Activated CD4-positive, alpha-beta T cell treated with anti-CD3 and anti-CD28 coated beads for 36 hours (primary cell): ENCODE data around the gene IL6R. TPM values are rescaled to one million over a fixed set of nuclear protein-coding genes. Genes with fewer than 3 reads are reported as not detected.
A peak's percentile ranks its signal among the peaks of the same experiment; 100 is the strongest.

Experiments used
- ATAC-seq: fragments of 200-7000 bp; cut with Tn5 transposase; one replicate; pipeline ENCODE4 v1.10.0; 2021; ENCODE audit warnings: mild to moderate bottlenecking, moderate library complexity
- CTCF ChIA-PET: fragments of 350-600 bp; sonication (Branson Sonifier 250); formaldehyde crosslinking; loops from one replicate; lab custom pipeline; 2021; ENCODE audit warnings: antibody characterized with exemption; lab: Charles Lee
- POLR2A ChIA-PET: fragments of 350-600 bp; sonication (Branson Sonifier 250); formaldehyde crosslinking; loops from one replicate; lab custom pipeline; 2021; ENCODE audit warnings: antibody characterized with exemption, inconsistent platforms; lab: Charles Lee
- DNase-seq: peaks from one replicate; pipeline ENCODE4 v3.0.0-alpha.2; 2020
- H3K27ac Mint-ChIP-seq: one replicate; pipeline ENCODE4 v1.8.0; 2021; ENCODE audit warnings: mixed read lengths
- H3K27me3 Mint-ChIP-seq: one replicate; pipeline ENCODE4 v1.8.0; 2021; ENCODE audit warnings: mixed read lengths
- H3K36me3 Mint-ChIP-seq: one replicate; pipeline ENCODE4 v1.8.0; 2021; ENCODE audit warnings: low read depth, mixed read lengths
- H3K4me1 Mint-ChIP-seq: one replicate; pipeline ENCODE4 v1.8.0; 2021; ENCODE audit warnings: mixed read lengths
- H3K4me3 Mint-ChIP-seq: one replicate; pipeline ENCODE4 v1.8.0; 2021; ENCODE audit warnings: mild to moderate bottlenecking, moderate library complexity, mixed read lengths
- H3K9me3 Mint-ChIP-seq: one replicate; pipeline ENCODE4 v1.8.0; 2021; ENCODE audit warnings: low read depth, mixed read lengths
- intact Hi-C, 2 experiments: fragments of 100-400 bp; cut with DNase I in 1 of 2; cut with micrococcal nuclease in 1 of 2; formaldehyde crosslinking; loops; one replicate each; pipeline versions ENCODE4 v1.14.2 to v1.15.1; 2022 to 2024; cut with DNase I, micrococcal nuclease
- total RNA-seq, 2 experiments: library from RNA; stranded (reverse); gene quantifications; one replicate each; pipeline ENCODE4 v1.2.3, GENCODE V29; 2021

Gene IL6R
- total RNA-seq, 2 experiments from 2014 or later, result 13.1 to 14.0 TPM

DNA sequence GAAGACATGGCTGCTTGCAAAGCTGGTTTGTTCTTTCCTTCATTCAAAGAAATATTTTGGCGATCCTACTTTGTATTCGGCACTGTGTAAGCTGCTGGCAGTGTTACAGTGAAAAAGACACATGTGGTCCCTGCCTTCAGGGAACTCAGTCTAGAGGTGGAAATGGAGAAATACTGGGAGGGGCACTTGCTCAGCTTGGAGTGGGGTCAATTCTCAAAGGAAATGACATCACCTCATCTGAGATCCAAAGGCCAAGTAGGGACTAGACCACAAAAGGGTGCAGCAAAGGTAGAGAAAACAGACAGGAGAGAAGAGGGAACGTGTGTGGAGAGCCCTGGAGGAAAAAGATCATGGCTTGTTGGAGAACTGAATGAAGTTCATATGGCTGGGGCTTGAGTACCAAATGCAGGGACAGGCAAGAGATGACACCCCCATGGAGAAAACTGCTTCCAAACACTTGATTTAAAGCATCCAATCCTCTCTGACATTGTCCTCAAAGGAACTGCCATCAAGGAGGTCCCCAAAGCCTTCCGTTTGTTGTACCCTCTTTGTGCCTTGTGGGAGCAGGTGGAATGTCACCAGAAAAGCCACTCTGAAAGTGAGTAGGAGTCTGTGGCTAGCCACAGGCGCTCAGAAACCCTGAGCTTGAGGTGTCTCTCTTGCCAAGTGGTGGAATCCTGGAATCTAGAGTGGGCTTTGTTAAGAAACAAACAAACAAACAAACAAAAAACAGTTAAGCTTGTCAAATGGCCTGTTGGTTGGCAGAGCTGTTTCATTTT is 48.6 kb downstream of the IL6R start:
- intact Hi-C loops, result no loop called here
- H3K27me3 Mint-ChIP-seq, result peaks cover 3% of the 10 kb centered on the region
- peak; percentile 42 for ATAC-seq
- CTCF ChIA-PET, result interaction anchor here (0.6 to 1.2 kb wide), 5 partner anchors 12 to 599 kb away, joined by 3 to 4 read pairs (median 3); no protein-coding TSS in a partner anchor
- no peak overlapping the region for H3K4me3 Mint-ChIP-seq
- no peak overlapping the region for H3K27ac Mint-ChIP-seq
- H3K36me3 Mint-ChIP-seq, result peaks cover 50% of the 10 kb centered on the region
- peaks cover 28% of the 10 kb centered on the region for H3K4me1 Mint-ChIP-seq
- no peaks in the 10 kb centered on the region for H3K9me3 Mint-ChIP-seq
- POLR2A ChIA-PET, result interaction anchor here (0.7 kb wide), 1 partner anchor 35 kb away, joined by 3 read pairs; no protein-coding TSS in a partner anchor
- peak; percentile 36 for DNase-seq

DNA sequence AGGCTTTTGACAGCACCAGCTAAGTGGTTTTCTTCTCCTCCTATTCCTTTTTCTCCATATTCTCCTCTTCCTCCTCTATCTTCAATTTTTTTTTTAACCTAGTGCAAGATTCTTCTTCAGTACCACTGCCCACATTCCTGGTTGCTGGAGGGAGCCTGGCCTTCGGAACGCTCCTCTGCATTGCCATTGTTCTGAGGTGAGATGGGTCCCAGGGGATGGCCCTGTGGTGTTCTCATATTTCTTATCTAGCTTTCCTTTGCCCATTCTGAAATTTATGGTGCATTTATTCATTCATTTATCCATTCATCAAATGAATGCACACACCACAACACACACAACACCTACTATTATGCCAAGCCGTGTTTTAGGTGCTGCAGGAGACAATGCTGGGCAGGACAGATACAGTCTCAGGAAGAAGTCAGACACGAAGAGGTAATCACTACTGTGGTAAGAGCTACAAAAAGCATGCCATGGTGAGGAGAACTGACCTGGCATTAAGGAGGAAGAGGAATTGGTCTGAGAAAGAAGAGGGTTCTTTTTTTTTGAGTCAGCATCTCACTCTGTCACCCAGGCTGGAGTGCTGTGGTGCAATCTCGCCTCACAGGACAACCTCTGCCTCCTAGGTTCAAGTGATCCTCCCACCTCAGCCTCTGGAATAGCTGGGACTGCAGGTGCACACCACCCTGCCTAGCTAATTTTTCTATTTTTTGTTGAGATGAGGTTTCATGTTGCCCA is 49.4 kb downstream of the IL6R start:
- peaks cover 28% of the 10 kb centered on the region for H3K4me1 Mint-ChIP-seq
- H3K27ac Mint-ChIP-seq, result no peak overlapping the region
- intact Hi-C loops, result no loop called here
- ATAC-seq (peak; percentile 47), DNase-seq (no peak)
- ChIA-PET CTCF (interaction anchor here (1.2 kb wide), 4 partner anchors 11 to 25 kb away, joined by 3 to 4 read pairs (median 4); no protein-coding TSS in a partner anchor), POLR2A (interaction anchor here (0.7 kb wide), 1 partner anchor 34 kb away, joined by 3 read pairs; no protein-coding TSS in a partner anchor)
- H3K9me3 Mint-ChIP-seq, result no peaks in the 10 kb centered on the region
- H3K36me3 Mint-ChIP-seq, result peaks cover 49% of the 10 kb centered on the region
- no peak overlapping the region for H3K4me3 Mint-ChIP-seq
- peaks cover 3% of the 10 kb centered on the region for H3K27me3 Mint-ChIP-seq

DNA sequence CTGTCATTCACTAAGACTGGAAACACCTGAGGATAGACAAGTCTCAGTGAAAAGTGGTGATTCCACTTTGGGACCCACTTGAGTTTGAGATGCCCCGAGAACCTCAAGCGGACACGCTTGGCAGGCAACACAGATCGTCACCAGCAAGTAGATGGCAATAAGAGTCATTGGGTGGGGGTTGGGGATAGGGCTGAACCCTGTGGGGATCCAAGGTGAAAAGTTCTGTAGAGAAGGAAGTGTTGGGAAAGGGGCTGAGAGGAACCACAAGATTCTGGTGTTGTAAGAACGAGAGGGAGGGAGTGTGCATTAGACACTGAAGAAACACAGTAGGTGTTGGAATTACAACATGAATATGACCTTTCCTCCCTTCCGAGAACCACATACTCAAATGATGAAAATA is 51.5 kb downstream of the IL6R start:
- ATAC-seq, result no peak
- POLR2A ChIA-PET, result no interaction called here
- CTCF ChIA-PET, result interaction anchor here (0.7 kb wide), 1 partner anchor 14 kb away, joined by 3 read pairs; no protein-coding TSS in a partner anchor
- Mint-ChIP-seq H3K36me3 (peaks cover 40% of the 10 kb centered on the region), H3K27ac (no peak overlapping the region), H3K9me3 (no peaks in the 10 kb centered on the region), H3K4me1 (peaks cover 46% of the 10 kb centered on the region), H3K27me3 (peaks cover 3% of the 10 kb centered on the region), H3K4me3 (no peak overlapping the region)
- no peak for DNase-seq
- intact Hi-C loops, result no loop called here

DNA sequence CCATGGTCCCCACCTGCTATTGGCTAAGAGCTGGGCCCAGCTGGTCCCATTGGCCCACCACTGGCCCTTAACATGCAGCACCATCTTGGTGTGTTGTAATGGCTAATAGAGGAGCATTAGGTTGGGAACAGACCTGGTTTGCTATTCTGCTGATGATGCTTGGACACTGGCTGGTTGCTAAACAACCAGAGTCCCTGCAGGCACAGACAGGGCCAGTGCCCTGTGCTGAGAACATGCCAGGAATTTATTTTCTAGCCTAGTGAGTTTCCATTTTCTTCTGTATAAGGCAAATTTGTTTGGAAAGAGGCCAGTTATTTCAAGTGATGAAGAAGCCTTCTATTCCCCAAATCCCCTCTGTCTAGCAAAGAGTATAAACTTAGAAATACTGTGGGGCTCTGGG is 53.9 kb downstream of the IL6R start:
- Mint-ChIP-seq H3K27ac (no peak overlapping the region), H3K4me3 (no peak overlapping the region), H3K9me3 (no peaks in the 10 kb centered on the region), H3K36me3 (peaks cover 24% of the 10 kb centered on the region), H3K4me1 (peaks cover 47% of the 10 kb centered on the region), H3K27me3 (no peaks in the 10 kb centered on the region)
- no peak for DNase-seq
- ChIA-PET CTCF (interaction anchor here (0.5 to 0.9 kb wide), 2 partner anchors 20 to 55 kb away, joined by 3 to 4 read pairs; no protein-coding TSS in a partner anchor), POLR2A (no interaction called here)
- intact Hi-C loops, result no loop called here
- no peak for ATAC-seq

DNA sequence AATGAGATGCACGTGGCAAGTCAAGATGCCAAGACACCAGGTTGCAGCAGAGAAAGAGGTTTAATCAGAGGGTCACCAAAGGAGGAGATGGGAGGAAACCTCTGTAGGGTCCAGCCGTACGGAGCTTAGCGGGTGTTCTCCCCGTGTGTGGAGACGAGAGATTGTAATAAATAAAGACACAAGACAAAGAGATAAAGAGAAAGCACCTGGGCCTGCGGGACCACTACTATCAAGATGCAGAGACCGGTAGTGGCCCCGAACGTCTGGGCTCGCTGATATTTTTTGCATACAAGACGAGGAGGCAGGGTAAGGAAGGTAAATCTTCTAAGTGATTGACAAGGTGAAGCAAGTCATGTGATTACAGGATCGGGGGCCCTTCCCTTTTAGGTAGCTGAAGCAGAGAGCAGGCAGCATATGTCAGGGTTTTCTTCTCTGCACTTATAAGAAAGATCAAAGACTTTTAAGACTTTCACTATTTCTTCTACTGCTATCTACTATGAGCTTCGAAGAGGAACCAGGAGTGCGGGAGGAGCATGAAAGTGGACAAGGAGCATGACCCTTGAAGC is 55.6 kb downstream of the IL6R start:
- peaks cover 23% of the 10 kb centered on the region for H3K36me3 Mint-ChIP-seq
- peaks cover 55% of the 10 kb centered on the region for H3K4me1 Mint-ChIP-seq
- ChIA-PET CTCF (interaction anchor here (1.0 to 1.4 kb wide), 5 partner anchors 16 to 126 kb away, joined by 3 to 6 read pairs (median 4); no protein-coding TSS in a partner anchor), POLR2A (no interaction called here)
- peak overlapping the region; percentile 4 for H3K4me3 Mint-ChIP-seq
- DNase-seq (no peak), ATAC-seq (no peak)
- H3K27me3 Mint-ChIP-seq, result no peaks in the 10 kb centered on the region
- H3K9me3 Mint-ChIP-seq, result no peaks in the 10 kb centered on the region
- intact Hi-C loops, result no loop called here
- peak overlapping the region; percentile 55 for H3K27ac Mint-ChIP-seq

DNA sequence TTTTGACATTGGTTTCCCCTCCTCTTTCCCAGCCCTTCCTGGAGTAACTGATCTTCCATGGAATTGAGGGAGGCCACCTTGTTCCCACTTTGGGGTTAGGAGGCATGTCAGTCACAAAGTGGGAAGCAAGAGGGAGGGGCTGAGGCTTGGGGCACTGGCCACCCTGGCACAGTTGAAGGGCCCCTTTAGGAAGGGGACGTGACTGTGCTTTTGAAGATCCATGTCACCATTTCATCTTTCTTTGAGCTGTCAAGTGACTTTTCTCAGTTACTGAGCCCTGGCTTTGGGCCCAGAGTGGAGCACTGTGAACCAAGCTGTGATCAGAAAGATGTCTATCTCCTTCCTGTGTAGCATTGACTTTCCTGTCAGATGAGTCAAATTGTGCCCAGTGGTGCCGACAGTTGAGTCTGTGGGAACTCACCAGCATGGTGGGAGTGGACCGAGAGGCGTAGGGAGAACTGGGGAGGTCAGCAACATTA is 58.4 kb downstream of the IL6R start:
- Mint-ChIP-seq H3K4me3 (peak overlapping the region; percentile 34), H3K27me3 (no peaks in the 10 kb centered on the region), H3K36me3 (peaks cover 11% of the 10 kb centered on the region), H3K27ac (peak overlapping the region; percentile 76), H3K9me3 (no peaks in the 10 kb centered on the region), H3K4me1 (peaks cover 83% of the 10 kb centered on the region)
- ATAC-seq (peak; percentile 87), DNase-seq (peak; percentile 86)
- intact Hi-C loops, result loop anchor here (1.0 to 2.0 kb wide), 5 partner anchors 23 to 110 kb away; no protein-coding TSS in a partner anchor
- ChIA-PET POLR2A (interaction anchor here (0.5 to 0.9 kb wide), 7 partner anchors 24 to 764 kb away, joined by 3 to 5 read pairs (median 3); no protein-coding TSS in a partner anchor), CTCF (interaction anchor here (0.7 to 1.5 kb wide), 10 partner anchors 15 to 1274 kb away, joined by 3 to 6 read pairs (median 4); no protein-coding TSS in a partner anchor)

DNA sequence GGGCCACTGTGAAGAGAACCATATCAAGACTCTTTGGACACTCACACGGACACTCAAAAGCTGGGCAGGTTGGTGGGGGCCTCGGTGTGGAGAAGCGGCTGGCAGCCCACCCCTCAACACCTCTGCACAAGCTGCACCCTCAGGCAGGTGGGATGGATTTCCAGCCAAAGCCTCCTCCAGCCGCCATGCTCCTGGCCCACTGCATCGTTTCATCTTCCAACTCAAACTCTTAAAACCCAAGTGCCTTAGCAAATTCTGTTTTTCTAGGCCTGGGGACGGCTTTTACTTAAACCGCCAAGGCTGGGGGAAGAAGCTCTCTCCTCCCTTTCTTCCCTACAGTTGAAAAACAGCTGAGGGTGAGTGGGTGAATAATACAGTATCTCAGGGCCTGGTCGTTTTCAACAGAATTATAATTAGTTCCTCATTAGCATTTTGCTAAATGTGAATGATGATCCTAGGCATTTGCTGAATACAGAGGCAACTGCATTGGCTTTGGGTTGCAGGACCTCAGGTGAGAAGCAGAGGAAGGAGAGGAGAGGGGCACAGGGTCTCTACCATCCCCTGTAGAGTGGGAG is 60.6 kb downstream of the IL6R start:
- POLR2A ChIA-PET, result interaction anchor here (0.8 kb wide), 1 partner anchor 26 kb away, joined by 7 read pairs; no protein-coding TSS in a partner anchor
- Mint-ChIP-seq H3K27ac (peak overlapping the region; percentile 40), H3K27me3 (no peaks in the 10 kb centered on the region), H3K4me1 (peaks cover 77% of the 10 kb centered on the region), H3K4me3 (no peak overlapping the region), H3K36me3 (peaks cover 11% of the 10 kb centered on the region), H3K9me3 (no peaks in the 10 kb centered on the region)
- CTCF ChIA-PET, result interaction anchor here (0.7 to 2.2 kb wide), 15 partner anchors 10 to 192 kb away, joined by 3 to 21 read pairs (median 3); no protein-coding TSS in a partner anchor
- ATAC-seq (no peak), DNase-seq (no peak)
- intact Hi-C loops, result no loop called here

DNA sequence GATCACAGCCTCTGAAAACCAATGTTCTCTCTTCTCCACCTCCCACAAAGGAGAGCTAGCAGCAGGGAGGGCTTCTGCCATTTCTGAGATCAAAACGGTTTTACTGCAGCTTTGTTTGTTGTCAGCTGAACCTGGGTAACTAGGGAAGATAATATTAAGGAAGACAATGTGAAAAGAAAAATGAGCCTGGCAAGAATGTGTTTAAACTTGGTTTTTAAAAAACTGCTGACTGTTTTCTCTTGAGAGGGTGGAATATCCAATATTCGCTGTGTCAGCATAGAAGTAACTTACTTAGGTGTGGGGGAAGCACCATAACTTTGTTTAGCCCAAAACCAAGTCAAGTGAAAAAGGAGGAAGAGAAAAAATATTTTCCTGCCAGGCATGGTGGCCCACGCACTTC is 61.1 kb downstream of the IL6R start:
- CTCF ChIA-PET, result interaction anchor here (0.7 to 2.2 kb wide), 8 partner anchors 14 to 131 kb away, joined by 3 to 21 read pairs (median 4); no protein-coding TSS in a partner anchor
- Mint-ChIP-seq H3K27me3 (no peaks in the 10 kb centered on the region), H3K36me3 (peaks cover 11% of the 10 kb centered on the region), H3K27ac (peak overlapping the region; percentile 35), H3K4me1 (peaks cover 72% of the 10 kb centered on the region), H3K4me3 (no peak overlapping the region), H3K9me3 (no peaks in the 10 kb centered on the region)
- no peak for DNase-seq
- intact Hi-C loops, result no loop called here
- ATAC-seq, result no peak
- POLR2A ChIA-PET, result no interaction called here

DNA sequence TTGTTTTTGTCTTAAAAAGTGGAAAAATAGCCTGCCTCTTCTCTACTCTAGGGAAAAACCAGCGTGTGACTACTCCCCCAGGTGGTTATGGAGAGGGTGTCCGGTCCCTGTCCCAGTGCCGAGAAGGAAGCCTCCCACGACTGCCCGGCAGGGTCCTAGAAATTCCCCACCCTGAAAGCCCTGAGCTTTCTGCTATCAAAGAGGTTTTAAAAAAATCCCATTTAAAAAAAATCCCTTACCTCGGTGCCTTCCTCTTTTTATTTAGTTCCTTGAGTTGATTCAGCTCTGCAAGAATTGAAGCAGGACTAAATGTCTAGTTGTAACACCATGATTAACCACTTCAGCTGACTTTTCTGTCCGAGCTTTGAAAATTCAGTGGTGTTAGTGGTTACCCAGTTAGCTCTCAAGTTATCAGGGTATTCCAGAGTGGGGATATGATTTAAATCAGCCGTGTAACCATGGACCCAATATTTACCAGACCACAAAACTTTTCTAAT is 61.8 kb downstream of the IL6R start:
- Mint-ChIP-seq H3K27ac (peak overlapping the region; percentile 43), H3K27me3 (no peaks in the 10 kb centered on the region), H3K36me3 (peaks cover 9% of the 10 kb centered on the region), H3K9me3 (no peaks in the 10 kb centered on the region), H3K4me1 (peaks cover 65% of the 10 kb centered on the region), H3K4me3 (peak overlapping the region; percentile 5)
- DNase-seq, result no peak
- CTCF ChIA-PET, result interaction anchor here (0.7 to 2.3 kb wide), 11 partner anchors 12 to 86 kb away, joined by 3 to 14 read pairs (median 5); no protein-coding TSS in a partner anchor
- no peak for ATAC-seq
- POLR2A ChIA-PET, result no interaction called here
- intact Hi-C loops, result no loop called here

DNA sequence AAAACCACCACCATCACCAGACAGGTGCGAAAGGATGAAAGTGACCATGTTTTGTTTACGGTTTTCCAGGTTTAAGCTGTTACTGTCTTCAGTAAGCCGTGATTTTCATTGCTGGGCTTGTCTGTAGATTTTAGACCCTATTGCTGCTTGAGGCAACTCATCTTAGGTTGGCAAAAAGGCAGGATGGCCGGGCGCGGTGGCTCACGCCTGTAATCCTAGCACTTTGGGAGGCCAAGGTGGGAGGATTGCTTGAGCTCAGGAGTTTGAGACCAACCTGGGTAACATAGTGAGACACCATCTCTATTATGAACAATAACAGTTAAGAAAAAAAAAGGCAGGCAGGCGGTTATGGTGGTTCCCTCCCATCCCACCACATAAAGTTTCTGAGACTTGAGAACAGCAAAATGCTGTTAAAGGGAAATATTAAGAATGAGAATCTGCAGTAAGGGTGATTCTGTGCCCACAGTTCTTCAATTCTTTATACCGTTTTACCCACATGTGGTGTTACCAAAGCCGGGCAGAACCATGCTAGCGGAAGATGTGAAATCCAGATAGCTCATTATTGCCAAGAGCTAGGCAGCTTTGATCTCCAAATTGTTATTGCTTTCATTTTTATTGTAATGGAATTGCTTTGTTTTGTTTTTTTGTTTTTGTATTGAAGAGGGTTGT is 62.4 kb downstream of the IL6R start:
- Mint-ChIP-seq H3K27me3 (no peaks in the 10 kb centered on the region), H3K4me1 (peaks cover 62% of the 10 kb centered on the region), H3K36me3 (peaks cover 7% of the 10 kb centered on the region), H3K27ac (peak overlapping the region; percentile 43), H3K9me3 (no peaks in the 10 kb centered on the region), H3K4me3 (peak overlapping the region; percentile 5)
- DNase-seq (peak; percentile 43), ATAC-seq (peak; percentile 23)
- intact Hi-C loops, result no loop called here
- CTCF ChIA-PET, result interaction anchor here (0.6 to 2.3 kb wide), 17 partner anchors 12 to 241 kb away, joined by 3 to 14 read pairs (median 4); no protein-coding TSS in a partner anchor
- POLR2A ChIA-PET, result no interaction called here
